ENCODE measurements around the gene SUGP2.

SUGP2 gene

DNA sequence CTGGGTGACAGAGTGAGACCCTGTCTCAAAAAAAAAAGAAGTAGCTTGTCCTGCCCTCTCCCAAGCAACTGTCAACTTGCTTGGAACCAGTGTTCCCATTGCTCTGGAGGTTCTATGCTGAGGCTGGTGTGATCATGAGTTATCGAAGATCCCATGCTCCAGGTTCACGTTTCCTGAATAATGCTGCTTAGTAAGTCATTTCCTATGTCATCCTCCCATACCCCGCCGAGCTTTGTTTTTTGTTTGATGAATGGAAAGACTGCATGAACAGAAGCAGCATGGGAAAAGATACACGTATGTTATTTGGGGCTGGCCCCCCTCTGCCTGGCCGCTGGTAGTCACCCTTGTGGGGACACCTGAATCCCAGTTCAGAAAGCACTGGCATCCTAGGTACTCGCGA lies 41.8 kb upstream of the SUGP2 start:
- TF ChIP-seq, protein P1, sequence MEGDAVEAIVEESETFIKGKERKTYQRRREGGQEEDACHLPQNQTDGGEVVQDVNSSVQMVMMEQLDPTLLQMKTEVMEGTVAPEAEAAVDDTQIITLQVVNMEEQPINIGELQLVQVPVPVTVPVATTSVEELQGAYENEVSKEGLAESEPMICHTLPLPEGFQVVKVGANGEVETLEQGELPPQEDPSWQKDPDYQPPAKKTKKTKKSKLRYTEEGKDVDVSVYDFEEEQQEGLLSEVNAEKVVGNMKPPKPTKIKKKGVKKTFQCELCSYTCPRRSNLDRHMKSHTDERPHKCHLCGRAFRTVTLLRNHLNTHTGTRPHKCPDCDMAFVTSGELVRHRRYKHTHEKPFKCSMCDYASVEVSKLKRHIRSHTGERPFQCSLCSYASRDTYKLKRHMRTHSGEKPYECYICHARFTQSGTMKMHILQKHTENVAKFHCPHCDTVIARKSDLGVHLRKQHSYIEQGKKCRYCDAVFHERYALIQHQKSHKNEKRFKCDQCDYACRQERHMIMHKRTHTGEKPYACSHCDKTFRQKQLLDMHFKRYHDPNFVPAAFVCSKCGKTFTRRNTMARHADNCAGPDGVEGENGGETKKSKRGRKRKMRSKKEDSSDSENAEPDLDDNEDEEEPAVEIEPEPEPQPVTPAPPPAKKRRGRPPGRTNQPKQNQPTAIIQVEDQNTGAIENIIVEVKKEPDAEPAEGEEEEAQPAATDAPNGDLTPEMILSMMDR (IDR thresholded peaks at IDR 0.05; ENCODE audit: control insufficient read depth, insufficient read depth, low read depth, low read length, missing control alignments) = no peak
- no peak for DNase-seq (ENCODE audit: low read depth)

DNA sequence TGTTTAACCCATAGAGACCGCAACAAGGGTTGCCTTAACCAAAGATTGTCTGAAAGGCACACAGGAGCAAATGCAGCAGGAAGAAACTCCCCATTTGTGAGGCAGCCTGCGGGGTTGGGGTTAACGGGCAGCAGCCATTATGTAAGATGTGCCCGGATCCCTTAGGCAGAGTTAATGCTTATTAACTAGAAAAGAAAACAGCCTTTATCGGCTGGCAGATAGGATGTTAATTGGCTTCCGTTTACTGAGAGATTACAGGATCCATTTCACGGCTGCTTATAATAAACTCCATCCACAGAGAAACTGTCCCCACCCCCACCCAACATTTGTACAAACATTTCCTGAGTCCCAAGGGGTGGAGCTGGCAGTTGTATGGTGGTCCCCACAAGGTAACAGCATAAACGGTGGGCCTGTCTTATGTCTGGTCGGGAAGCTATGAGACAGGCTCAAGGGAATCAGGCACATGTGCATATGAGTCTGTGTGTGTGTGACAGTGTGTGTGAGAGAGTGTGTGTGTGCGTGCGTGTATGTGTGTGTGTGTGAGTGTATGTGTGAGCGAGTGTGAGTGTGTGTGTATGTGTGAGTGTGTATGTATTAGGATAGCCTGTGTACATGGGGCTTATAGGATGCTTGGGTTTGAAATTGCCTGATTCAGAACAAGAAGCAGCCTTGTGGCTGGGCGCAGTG lies 41.0 kb upstream of the SUGP2 start:
- no peak overlapping the region for H3K4me3 ChIP-seq (ENCODE audit: control insufficient read depth, low read depth, low read length)
- TF ChIP-seq, protein P1 (IDR thresholded peaks at IDR 0.05; ENCODE audit: control insufficient read depth, insufficient read depth, low read depth, low read length, missing control alignments) = no peak
- no peak for DNase-seq (ENCODE audit: low read depth)

More for the DNA sequence above, 41.8 kb upstream of the SUGP2 start:
- no peak overlapping the region for H3K4me3 ChIP-seq (ENCODE audit: control insufficient read depth, low read depth, low read length)

DNA sequence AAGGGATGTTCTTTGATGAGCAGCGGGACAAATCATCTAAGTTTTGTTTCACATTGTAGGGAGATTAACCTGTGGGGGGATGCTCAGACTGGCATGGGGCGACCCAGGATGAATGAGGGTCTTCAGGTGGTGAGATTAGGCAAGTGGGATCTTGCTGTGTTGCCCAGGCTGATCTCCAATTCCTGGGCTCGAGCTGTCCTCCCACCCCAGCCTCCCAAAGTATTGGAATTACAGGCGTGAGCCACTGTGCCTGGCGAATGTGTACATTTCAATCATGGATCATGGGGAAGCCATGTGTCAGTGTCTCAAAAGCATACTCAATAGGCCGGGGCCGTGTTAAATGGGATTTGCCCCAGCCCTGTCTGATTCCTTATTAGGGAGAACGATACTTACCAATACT lies 38.6 kb upstream of the SUGP2 start:
- no peak for DNase-seq (ENCODE audit: low read depth)
- no peak overlapping the region for H3K4me3 ChIP-seq (ENCODE audit: control insufficient read depth, low read depth, low read length)
- TF ChIP-seq, protein P1 (IDR thresholded peaks at IDR 0.05; ENCODE audit: control insufficient read depth, insufficient read depth, low read depth, low read length, missing control alignments) = no peak

DNA sequence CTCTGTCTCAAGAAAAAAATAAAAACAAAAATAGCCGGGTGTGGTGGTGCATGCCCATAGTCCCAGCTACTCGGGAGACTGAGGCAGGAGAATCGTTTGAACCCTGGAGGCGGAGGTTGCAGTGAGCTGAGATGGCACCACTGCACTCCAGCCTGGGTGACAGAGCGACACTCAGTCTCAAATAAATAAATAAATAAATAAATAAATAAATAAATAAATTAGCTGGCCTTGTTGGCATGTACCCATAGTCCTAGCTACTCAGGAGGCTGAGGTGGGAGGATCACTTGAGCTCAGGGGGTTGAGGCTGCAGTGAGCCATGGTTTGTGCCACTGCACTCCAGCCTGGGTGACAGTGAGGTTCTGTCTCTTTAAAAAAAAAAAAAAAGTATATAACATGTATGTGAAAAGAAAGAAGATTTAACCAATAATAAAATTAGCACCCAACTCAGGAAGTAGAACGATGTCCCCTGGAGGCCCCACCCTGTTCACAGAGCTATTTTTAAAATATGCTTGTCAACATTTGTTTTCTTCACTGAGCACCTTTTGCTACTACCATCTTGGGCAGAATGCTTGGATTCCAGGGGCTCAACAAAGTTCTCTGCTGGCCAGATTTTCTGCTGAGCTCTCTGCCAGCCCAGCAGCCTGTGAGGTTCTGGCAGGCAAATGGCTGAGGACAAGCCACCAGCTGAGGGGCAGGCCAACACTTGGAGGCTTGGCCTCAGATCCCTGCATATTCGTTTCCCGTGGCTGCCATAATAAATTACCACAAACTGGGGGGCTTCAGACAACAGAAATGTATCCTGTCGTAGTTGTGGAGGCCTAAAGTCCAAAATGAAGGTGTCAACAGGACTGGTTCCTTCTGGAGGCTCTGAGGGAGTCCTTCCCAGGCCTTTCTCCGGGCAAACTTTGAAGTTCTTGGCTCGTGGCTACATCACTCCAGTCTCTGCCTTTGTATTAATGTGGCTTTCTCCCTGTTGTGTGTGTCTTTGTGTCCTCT lies 35.6 kb upstream of the SUGP2 start:
- H3K4me3 ChIP-seq (ENCODE audit: control insufficient read depth, low read depth, low read length) = no peak overlapping the region
- TF ChIP-seq, protein P1 (IDR thresholded peaks at IDR 0.05; ENCODE audit: control insufficient read depth, insufficient read depth, low read depth, low read length, missing control alignments) = no peak
- DNase-seq (ENCODE audit: low read depth) = no peak

DNA sequence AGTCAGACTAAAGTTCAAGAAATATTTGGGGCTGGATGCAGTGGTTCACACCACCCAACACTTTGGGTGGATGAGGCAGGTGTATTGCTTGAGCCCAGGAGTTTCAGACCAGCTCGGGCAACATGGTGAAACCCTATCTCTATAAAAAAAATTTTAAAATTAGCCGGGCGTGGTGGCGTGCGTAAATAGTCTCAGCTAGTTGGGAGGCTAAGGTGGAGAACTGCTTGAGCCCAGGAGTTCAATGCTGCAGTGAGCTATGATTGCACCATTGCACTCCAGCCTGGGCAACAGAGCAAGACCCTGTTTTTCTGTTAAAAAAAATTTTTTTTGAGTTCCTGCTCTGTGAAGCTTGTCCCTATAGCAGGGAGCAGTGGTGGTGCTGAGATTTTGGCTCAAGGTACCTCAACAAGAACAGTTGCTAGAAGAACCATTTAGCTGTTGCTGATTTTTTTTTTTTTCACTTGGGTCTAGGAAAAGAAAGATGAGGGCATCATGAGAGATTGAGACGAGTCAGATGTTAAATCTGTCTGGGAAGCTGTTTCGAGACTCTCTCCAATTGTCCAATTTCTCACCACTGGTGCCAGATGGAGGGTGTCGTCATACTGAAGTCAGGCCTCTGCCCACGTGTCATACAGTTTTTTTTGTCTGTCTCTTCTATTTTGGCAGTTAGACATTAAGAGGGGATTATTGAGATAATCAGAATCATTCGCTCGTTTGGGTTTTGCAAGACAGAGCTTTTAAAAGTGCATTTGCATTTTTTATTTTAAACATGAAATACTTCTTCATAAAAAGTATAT lies 34.2 kb upstream of the SUGP2 start:
- TF ChIP-seq, protein P1 (IDR thresholded peaks at IDR 0.05; ENCODE audit: control insufficient read depth, insufficient read depth, low read depth, low read length, missing control alignments) = no peak
- H3K4me3 ChIP-seq (ENCODE audit: control insufficient read depth, low read depth, low read length) = no peak overlapping the region
- DNase-seq (ENCODE audit: low read depth) = no peak
